ENCODE data around the gene UBE2G2.

Gene UBE2G2

GRCh38 chr21:44723177-44724131 lies 78.2 kb downstream of the UBE2G2 start:
- DNase-seq: no peak

- no peak for DNase-seq
These were observed 78.9 kb downstream of the UBE2G2 start for GRCh38 chr21:44722731-44723130.

GRCh38 chr21:44720170-44720569 lies 81.5 kb downstream of the UBE2G2 start:
- no peak for DNase-seq

Measured in T-helper 9 cell (primary cell).